ENCODE measurements around the gene CALR. TPM values are rescaled to one million over a fixed set of nuclear protein-coding genes. Genes with fewer than 3 reads are reported as not detected.
A peak's percentile ranks its signal among the peaks of the same experiment; 100 is the strongest.
"Not testable (repeated sequence)": the region's sequence is repeated elsewhere in the genome, so short reads cannot be mapped to it uniquely, and the experiment has no call there.

CALR gene
- total RNA-seq, 1 donor from 2014 or later = 401 TPM

GRCh38 chr19:12933287-12934072 lies 4.9 kb upstream of the CALR start, which contains the start of gene FARSA:
TSS of gene FARSA (minus strand) at chr19:12933711. CDS start at chr19:12933696, 15 bp downstream.
- peak; percentile 93 for DNase-seq

DNA sequence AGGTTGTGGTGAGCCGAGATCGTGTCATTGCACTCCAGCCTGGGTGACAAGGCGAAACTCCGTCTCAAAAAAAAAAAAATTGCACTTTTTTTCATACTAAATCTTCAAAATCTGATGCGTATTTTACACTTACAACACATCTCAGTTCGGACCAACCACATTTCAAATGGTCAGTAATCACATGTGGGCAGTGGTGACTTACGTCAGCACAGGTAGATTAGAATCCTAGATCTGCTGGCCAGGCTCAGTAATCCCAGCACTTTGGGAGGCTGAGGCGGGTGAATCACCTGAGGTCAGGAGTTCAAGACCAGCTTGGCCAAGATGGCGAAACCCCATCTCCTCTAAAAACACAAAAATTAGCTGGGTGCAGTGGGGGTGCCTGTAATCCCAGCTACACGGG lies 3.3 kb upstream of the CALR start:
- DNase-seq = no peak

- DNase-seq = no peak
Observed at GRCh38 chr19:12936582-12936981, 1.8 kb upstream of the CALR start.

GRCh38 chr19:12937093-12937926 lies 1.1 kb upstream of the CALR start:
- DNase-seq = no peak

- DNase-seq = no peak
Observed at GRCh38 chr19:12938779-12939601, 581 bp downstream of the CALR start.

- DNase-seq = no peak
Observed at GRCh38 chr19:12939975-12940423, 1.6 kb downstream of the CALR start.

DNA sequence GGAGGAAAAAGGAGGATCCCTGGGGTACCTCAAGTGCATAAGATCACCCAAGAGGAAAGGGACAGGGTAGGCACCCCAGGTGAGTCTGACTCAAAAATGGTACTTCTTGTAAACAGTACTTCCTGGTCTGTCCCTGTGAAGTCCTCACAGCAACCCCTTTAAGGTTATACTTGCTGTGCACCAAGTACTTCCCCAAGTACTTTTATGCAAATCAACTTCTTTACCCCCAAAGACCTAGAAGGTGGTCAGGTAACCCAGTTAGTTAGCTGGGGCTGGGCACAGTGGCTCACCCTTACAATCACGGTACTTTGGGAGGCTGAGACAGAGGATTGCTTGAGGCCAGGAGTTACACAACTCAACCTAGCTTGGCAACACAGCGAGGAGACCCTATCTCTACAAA lies 2.5 kb downstream of the CALR start:
- DNase-seq = no peak

DNA sequence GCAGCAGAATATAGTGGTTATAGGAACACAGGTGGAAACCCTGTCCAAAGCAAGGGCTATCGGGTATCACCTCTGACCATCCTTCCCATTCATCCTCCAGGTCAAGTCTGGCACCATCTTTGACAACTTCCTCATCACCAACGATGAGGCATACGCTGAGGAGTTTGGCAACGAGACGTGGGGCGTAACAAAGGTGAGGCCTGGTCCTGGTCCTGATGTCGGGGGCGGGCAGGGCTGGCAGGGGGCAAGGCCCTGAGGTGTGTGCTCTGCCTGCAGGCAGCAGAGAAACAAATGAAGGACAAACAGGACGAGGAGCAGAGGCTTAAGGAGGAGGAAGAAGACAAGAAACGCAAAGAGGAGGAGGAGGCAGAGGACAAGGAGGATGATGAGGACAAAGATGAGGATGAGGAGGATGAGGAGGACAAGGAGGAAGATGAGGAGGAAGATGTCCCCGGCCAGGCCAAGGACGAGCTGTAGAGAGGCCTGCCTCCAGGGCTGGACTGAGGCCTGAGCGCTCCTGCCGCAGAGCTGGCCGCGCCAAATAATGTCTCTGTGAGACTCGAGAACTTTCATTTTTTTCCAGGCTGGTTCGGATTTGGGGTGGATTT lies 5.1 kb downstream of the CALR start:
- DNase-seq = no peak

DNA sequence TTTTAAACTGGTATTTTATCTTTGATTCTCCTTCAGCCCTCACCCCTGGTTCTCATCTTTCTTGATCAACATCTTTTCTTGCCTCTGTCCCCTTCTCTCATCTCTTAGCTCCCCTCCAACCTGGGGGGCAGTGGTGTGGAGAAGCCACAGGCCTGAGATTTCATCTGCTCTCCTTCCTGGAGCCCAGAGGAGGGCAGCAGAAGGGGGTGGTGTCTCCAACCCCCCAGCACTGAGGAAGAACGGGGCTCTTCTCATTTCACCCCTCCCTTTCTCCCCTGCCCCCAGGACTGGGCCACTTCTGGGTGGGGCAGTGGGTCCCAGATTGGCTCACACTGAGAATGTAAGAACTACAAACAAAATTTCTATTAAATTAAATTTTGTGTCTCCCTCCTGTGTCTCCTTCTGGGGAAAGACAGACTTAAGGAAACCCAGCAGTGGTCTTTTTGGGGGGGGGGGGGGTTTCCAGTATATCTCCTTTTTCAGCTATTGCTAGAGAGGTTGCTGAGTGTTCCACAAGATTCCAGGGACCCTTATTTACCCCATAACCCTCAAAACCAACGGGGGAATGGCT lies 5.8 kb downstream of the CALR start:
- no peak for DNase-seq

- DNase-seq = peak; percentile 97
Observed at GRCh38 chr19:12945479-12946091, 7.2 kb downstream of the CALR start, which contains the start of gene RAD23A. TSS of gene RAD23A (plus strand) at chr19:12945862. CDS start at chr19:12945949, 87 bp downstream.

DNA sequence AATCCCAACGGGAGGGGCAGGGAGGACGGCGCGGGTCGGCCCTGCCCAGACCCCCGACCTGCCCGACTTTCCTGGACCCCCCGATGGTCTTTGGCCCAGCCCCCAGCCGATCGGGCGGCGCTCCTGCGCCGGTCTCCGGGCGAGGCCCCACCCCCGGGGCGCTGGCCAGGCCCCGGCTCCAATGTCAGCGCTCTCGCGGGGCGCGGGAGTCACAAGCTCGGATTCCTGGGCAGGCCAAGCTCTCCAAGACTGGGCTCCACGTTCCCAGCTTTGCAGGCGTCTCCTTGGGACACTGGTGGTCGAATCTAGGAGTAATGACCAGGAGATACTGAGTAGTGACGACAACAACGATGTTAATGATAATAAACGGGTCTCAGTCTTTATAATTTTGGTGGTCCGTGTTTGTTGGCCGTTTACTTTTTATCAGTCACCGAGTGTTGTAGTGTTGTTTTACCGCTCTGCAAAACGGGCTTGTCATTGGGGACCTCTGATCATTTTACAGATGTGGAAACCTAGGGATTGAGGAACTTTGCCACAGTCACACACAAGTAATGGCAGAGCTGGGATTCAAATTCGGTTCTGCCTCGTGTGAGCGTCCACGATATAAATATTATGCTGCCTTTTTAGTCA lies 7.8 kb downstream of the CALR start:
- no peak for DNase-seq

GRCh38 chr19:12946731-12947496 lies 8.5 kb downstream of the CALR start:
- DNase-seq = no peak

- no peak for DNase-seq
Observed at GRCh38 chr19:12947702-12948611, 9.5 kb downstream of the CALR start.

- no peak for DNase-seq
Observed at GRCh38 chr19:12948612-12949362, 10.4 kb downstream of the CALR start.

DNA sequence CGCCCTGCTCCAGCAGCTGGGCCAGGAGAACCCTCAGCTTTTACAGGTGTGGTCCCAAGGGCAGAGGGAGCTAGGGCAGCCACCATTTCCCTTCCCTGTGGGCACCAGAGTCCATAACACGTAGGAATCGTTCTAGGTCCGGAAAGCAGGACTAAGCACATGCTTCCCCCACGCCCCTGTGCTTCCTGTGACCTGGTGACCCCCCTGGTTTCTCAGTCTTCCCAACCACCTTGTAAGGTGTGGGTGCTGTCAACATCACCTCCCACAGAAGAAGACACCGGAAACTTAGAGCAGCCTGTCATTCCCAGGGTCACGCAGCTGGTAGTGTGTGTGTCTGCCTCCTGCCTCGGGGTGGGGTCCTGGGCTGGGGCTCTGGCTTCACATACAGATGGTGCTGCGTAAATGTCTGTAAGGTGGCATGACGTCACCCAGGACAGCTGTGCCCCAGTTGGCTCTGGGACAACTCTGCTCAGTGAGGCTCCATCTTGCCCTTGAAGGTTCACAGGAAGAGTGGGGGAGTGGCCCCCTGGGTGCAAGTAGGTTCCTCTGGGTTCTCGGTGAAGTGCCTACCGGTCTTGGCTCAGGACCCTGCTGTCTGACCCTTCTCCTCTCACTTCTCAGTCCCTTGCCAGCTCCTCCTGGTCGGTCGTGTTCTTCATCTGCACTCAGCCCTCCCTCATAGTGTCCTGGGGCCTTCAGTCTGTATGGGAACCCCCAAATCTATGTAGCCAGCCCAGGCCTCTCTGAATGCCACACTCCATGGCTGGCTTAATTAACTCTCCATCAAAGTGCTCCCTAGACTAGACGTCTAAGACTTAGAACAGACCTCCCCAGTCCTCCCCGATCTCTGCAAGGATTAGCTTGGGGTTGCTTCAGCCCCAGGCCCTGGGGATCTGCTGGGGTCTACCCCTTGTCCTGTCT lies 11.2 kb downstream of the CALR start:
- DNase-seq = no peak

- DNase-seq = not testable (repeated sequence)
Observed at GRCh38 chr19:12952050-12952449, 13.6 kb downstream of the CALR start.

All from skin of body (tissue), 2 donors.